Neural progenitor cell (in vitro differentiated cells): ENCODE measurements around the gene NGRN. TPM values are rescaled to one million over a fixed set of nuclear protein-coding genes. Genes with fewer than 3 reads are reported as not detected.
A peak's percentile ranks its signal among the peaks of the same experiment; 100 is the strongest.

Experiments used
- DNase-seq: peaks from one replicate; pipeline ENCODE4 v3.0.0-alpha.2; 2016; ENCODE audit warnings: low spot score
- H2AFZ ChIP-seq: fragments of 200-600 bp; sonication (generic); replicated peaks from 2 replicates; pipeline ENCODE4 v1.6.1; 2016; ENCODE audit warnings: antibody characterized with exemption
- H3F3A ChIP-seq: fragments of 200-600 bp; sonication (generic); 2 replicates; pipeline ENCODE4 v1.6.1; 2016; ENCODE audit warnings: antibody characterized with exemption, low read depth
- H3K27ac ChIP-seq: fragments of 200-600 bp; sonication (generic); 2 replicates; pipeline ENCODE4 v1.5.1; 2016; ENCODE audit warnings: mild to moderate bottlenecking
- H3K27me3 ChIP-seq: fragments of 200-600 bp; sonication (generic); 2 replicates; pipeline ENCODE4 v1.6.1; 2016; ENCODE audit warnings: mild to moderate bottlenecking, moderate library complexity
- H3K36me3 ChIP-seq: fragments of 200-600 bp; sonication (generic); 2 replicates; pipeline ENCODE4 v1.5.1; 2016
- H3K4me1 ChIP-seq: fragments of 200-600 bp; sonication (generic); 2 replicates; pipeline ENCODE4 v1.6.1; 2016; ENCODE audit warnings: mixed run types
- H3K4me2 ChIP-seq: fragments of 200-600 bp; sonication (generic); 2 replicates; pipeline ENCODE4 v1.6.1; 2016
- H3K4me3 ChIP-seq: fragments of 200-600 bp; sonication (generic); 2 replicates; pipeline ENCODE4 v1.5.1; 2016
- H3K79me2 ChIP-seq: fragments of 200-600 bp; sonication (generic); 2 replicates; pipeline ENCODE4 v1.6.1; 2016; ENCODE audit warnings: low read depth
- H3K9ac ChIP-seq: fragments of 200-600 bp; sonication (generic); 2 replicates; pipeline ENCODE4 v1.6.1; 2016
- H3K9me3 ChIP-seq: fragments of 200-600 bp; sonication (generic); 2 replicates; pipeline ENCODE4 v1.5.1; 2016; ENCODE audit warnings: low read depth
- H4K20me1 ChIP-seq: fragments of 200-600 bp; sonication (generic); 2 replicates; pipeline ENCODE4 v1.6.1; 2016; ENCODE audit warnings: low read depth
- H3K27ac Mint-ChIP-seq: 3 replicates; pipeline ENCODE4 v1.8.0; 2021; ENCODE audit warnings: mixed read lengths
- H3K27me3 Mint-ChIP-seq: 2 replicates; pipeline ENCODE4 v1.8.0; 2022; ENCODE audit warnings: low read depth, mild to moderate bottlenecking, inconsistent platforms, moderate library complexity, mixed read lengths; ENCODE audit not compliant: insufficient read depth
- H3K36me3 Mint-ChIP-seq: 3 replicates; pipeline ENCODE4 v1.8.0; 2021; ENCODE audit warnings: mixed read lengths
- H3K4me1 Mint-ChIP-seq: 3 replicates; pipeline ENCODE4 v1.8.0; 2021; ENCODE audit warnings: mixed read lengths
- H3K4me3 Mint-ChIP-seq: 3 replicates; pipeline ENCODE4 v1.8.0; 2021; ENCODE audit warnings: mild to moderate bottlenecking, moderate library complexity, mixed read lengths
- H3K9me3 Mint-ChIP-seq: 3 replicates; pipeline ENCODE4 v1.8.0; 2020; ENCODE audit warnings: mixed read lengths
- CTCF ChIP-seq: fragments of 200-600 bp; sonication (generic); IDR thresholded peaks from 2 replicates; pipeline ENCODE4 v1.5.1; 2017; ENCODE audit warnings: antibody characterized with exemption, mild to moderate bottlenecking
- EZH2 ChIP-seq: fragments of 200-600 bp; sonication (generic); IDR thresholded peaks from 2 replicates; pipeline ENCODE4 v1.6.1; 2017; ENCODE audit warnings: antibody characterized with exemption, mild to moderate bottlenecking, moderate library complexity
- EZH2phosphoT487 ChIP-seq: fragments of 200-600 bp; sonication (generic); IDR thresholded peaks from 2 replicates; pipeline ENCODE4 v1.6.1; 2017; ENCODE audit warnings: antibody characterized with exemption
- total RNA-seq: library from RNA; depleted of rRNA; stranded (reverse); fragments of >200 nt; gene quantifications from 2 replicates; pipeline ENCODE4 v1.2.3, GENCODE V29; 2015; ENCODE audit warnings: low replicate concordance

NGRN gene
- total RNA-seq = 47.8 and 66.8 TPM in 2 replicates

- TF ChIP-seq CTCF = no peak
- no peak for TF ChIP-seq EZH2phosphoT487
- TF ChIP-seq EZH2 = no peak
- H3K9me3 ChIP-seq = no peaks in the 10 kb centered on the region
- peaks cover 3% of the 10 kb centered on the region for H3K36me3 ChIP-seq
- H4K20me1 ChIP-seq = peaks cover 29% of the 10 kb centered on the region
- H3K9ac ChIP-seq = peak within 1 kb of the TSS; percentile 54
- Mint-ChIP-seq H3K4me1 (peaks cover 27% of the 10 kb centered on the region), H3K4me3 (peak within 1 kb of the TSS; percentile 98), H3K9me3 (no peaks in the 10 kb centered on the region), H3K27me3 (peaks cover 7% of the 10 kb centered on the region), H3K27ac (peak within 1 kb of the TSS; percentile 98), H3K36me3 (peaks cover 14% of the 10 kb centered on the region)
- H3K79me2 ChIP-seq = peaks cover 49% of the 10 kb centered on the region
- peak within 1 kb of the TSS; percentile 86 for H3K4me2 ChIP-seq
- peak; percentile 82 for DNase-seq
- H3K4me1 ChIP-seq = peaks cover 24% of the 10 kb centered on the region
- peak within 1 kb of the TSS; percentile 87 for H3K27ac ChIP-seq
- peak within 1 kb of the TSS; percentile 93 for H2AFZ ChIP-seq
- H3K4me3 ChIP-seq = peak within 1 kb of the TSS; percentile 58
- peaks cover 17% of the 10 kb centered on the region for H3F3A ChIP-seq
- H3K27me3 ChIP-seq = no peaks in the 10 kb centered on the region
Measured at GRCh38 chr15:90265271-90266060, at the start of gene NGRN. Gene NGRN, plus strand, starts transcription at chr15:90265672. Its CDS starts 41 bp downstream, at chr15:90265713.

GRCh38 chr15:90217671-90218394 is 47.6 kb upstream of the NGRN start:
- H3K4me3 Mint-ChIP-seq = no peak overlapping the region
- H3K4me1 Mint-ChIP-seq = peaks cover 7% of the 10 kb centered on the region
- H3K36me3 Mint-ChIP-seq = peaks cover 1% of the 10 kb centered on the region
- H3K9me3 Mint-ChIP-seq = no peaks in the 10 kb centered on the region
- Histone ChIP-seq H3K9me3 (no peaks in the 10 kb centered on the region), H3K4me3 (no peak overlapping the region), H3K4me1 (no peaks in the 10 kb centered on the region), H3F3A (no peaks in the 10 kb centered on the region), H3K79me2 (no peaks in the 10 kb centered on the region), H3K9ac (no peak overlapping the region), H3K36me3 (no peaks in the 10 kb centered on the region), H3K27me3 (no peaks in the 10 kb centered on the region), H4K20me1 (peaks cover 8% of the 10 kb centered on the region), H3K4me2 (no peak overlapping the region), H2AFZ (no peak overlapping the region), H3K27ac (no peak overlapping the region)
- H3K27me3 Mint-ChIP-seq = peaks cover 4% of the 10 kb centered on the region
- TF ChIP-seq EZH2 = no peak
- TF ChIP-seq EZH2phosphoT487 = no peak
- TF ChIP-seq CTCF = no peak
- no peak overlapping the region for H3K27ac Mint-ChIP-seq
- DNase-seq = no peak

- H3K27me3 Mint-ChIP-seq = no peaks in the 10 kb centered on the region
- no peak overlapping the region for H3K4me3 ChIP-seq
- no peaks in the 10 kb centered on the region for H3F3A ChIP-seq
- DNase-seq = peak; percentile 76
- no peak overlapping the region for H3K4me3 Mint-ChIP-seq
- H4K20me1 ChIP-seq = no peaks in the 10 kb centered on the region
- no peaks in the 10 kb centered on the region for H3K4me1 ChIP-seq
- H3K9me3 Mint-ChIP-seq = no peaks in the 10 kb centered on the region
- H3K36me3 Mint-ChIP-seq = peaks cover 4% of the 10 kb centered on the region
- no peak overlapping the region for H3K27ac Mint-ChIP-seq
- H3K79me2 ChIP-seq = no peaks in the 10 kb centered on the region
- H2AFZ ChIP-seq = no peak overlapping the region
- H3K27me3 ChIP-seq = no peaks in the 10 kb centered on the region
- no peak overlapping the region for H3K9ac ChIP-seq
- no peak overlapping the region for H3K27ac ChIP-seq
- no peaks in the 10 kb centered on the region for H3K9me3 ChIP-seq
- TF ChIP-seq EZH2phosphoT487 (no peak), CTCF (peak; percentile 69), EZH2 (no peak)
- H3K4me2 ChIP-seq = no peak overlapping the region
- no peaks in the 10 kb centered on the region for H3K36me3 ChIP-seq
- H3K4me1 Mint-ChIP-seq = peaks cover 7% of the 10 kb centered on the region
Measured at GRCh38 chr15:90219421-90220141, 45.9 kb upstream of the NGRN start.
